H1 (cell line): ENCODE measurements around the gene PLG. TPM values are rescaled to one million over a fixed set of nuclear protein-coding genes. Genes with fewer than 3 reads are reported as not detected.

Source experiments
- CTCF ChIA-PET: fragments of 300-600 bp; sonication (Branson Sonifier 250); formaldehyde crosslinking; loops from one replicate; lab custom pipeline; 2021; ENCODE audit not compliant: partially characterized antibody; lab: Charles Lee
- POLR2A ChIA-PET: fragments of 300-600 bp; sonication (Branson Sonifier 250); formaldehyde crosslinking; loops from one replicate; lab custom pipeline; 2021; ENCODE audit warnings: inconsistent platforms; ENCODE audit not compliant: partially characterized antibody; lab: Charles Lee
- DNase-seq, 2 experiments: peaks; one replicate each; pipeline versions ENCODE4 v3.0.0 to v3.0.0-alpha.2; 2010 to 2022; ENCODE audit warnings: low spot score in 2 of 2, low read depth in 1 of 2, mixed read lengths in 1 of 2
- FAIRE-seq: peaks from 2 replicates; lab custom pipeline; 2011; peaks lifted over from hg19 to GRCh38; lab: Jason Lieb, UNC
- H2AFZ ChIP-seq: 2 replicates; pipeline ENCODE4 v1.8.1; 2012; ENCODE audit warnings: low read length, inconsistent platforms
- H2AK5ac ChIP-seq: 2 replicates; pipeline ENCODE4 v1.6.1; 2013; ENCODE audit warnings: low read depth, low read length
- H2BK120ac ChIP-seq: replicated peaks from 2 replicates; pipeline ENCODE3; 2013; ENCODE audit warnings: low read depth, low read length, inconsistent platforms
- H2BK12ac ChIP-seq: 2 replicates; pipeline ENCODE4 v1.6.1; 2013; ENCODE audit warnings: low read depth, low read length
- H2BK15ac ChIP-seq: 2 replicates; pipeline ENCODE4 v1.6.1; 2013; ENCODE audit warnings: low read length
- H2BK20ac ChIP-seq: 2 replicates; pipeline ENCODE4 v1.6.1; 2013; ENCODE audit warnings: low read length
- H2BK5ac ChIP-seq: 2 replicates; pipeline ENCODE4 v1.6.1; 2013; ENCODE audit warnings: low read depth, low read length
- H3K14ac ChIP-seq: 2 replicates; pipeline ENCODE4 v1.6.1; 2013; ENCODE audit warnings: inconsistent platforms; ENCODE audit not compliant: insufficient read length
- H3K18ac ChIP-seq: 2 replicates; pipeline ENCODE4 v1.6.1; 2013; ENCODE audit warnings: low read length; ENCODE audit errors: extremely low read depth
- H3K23ac ChIP-seq: 2 replicates; pipeline ENCODE4 v1.6.1; 2013; ENCODE audit warnings: inconsistent platforms; ENCODE audit not compliant: insufficient read length
- H3K23me2 ChIP-seq: 2 replicates; pipeline ENCODE4 v1.6.1; 2013; ENCODE audit warnings: low read depth, low read length
- H3K27ac ChIP-seq: 2 replicates; pipeline ENCODE4 v1.6.1; 2011; ENCODE audit warnings: low read depth, low read length, inconsistent platforms
- H3K27me3 ChIP-seq, 4 experiments: replicated peaks in 1 of 4; 1 replicate in 1 of 4; 2 replicates in 3 of 4; pipeline versions ENCODE4 v1.6.1 to v1.8.1; 2011 to 2013; ENCODE audit warnings: low read length in 3 of 4, mild to moderate bottlenecking in 3 of 4, inconsistent platforms in 2 of 4, mixed read lengths in 2 of 4, moderate library complexity in 1 of 4; ENCODE audit not compliant: control insufficient read depth in 3 of 4, insufficient read depth in 3 of 4; ENCODE audit errors: extremely low read depth in 1 of 4
- H3K36me3 ChIP-seq, 4 experiments: 2 replicates each; pipeline versions ENCODE4 v1.6.1 to v1.8.1; 2011 to 2013; ENCODE audit warnings: mild to moderate bottlenecking in 4 of 4, low read length in 3 of 4, moderate library complexity in 2 of 4, control low read depth in 1 of 4, inconsistent platforms in 1 of 4; ENCODE audit not compliant: insufficient read depth in 4 of 4, control insufficient read depth in 2 of 4
- H3K4ac ChIP-seq: replicated peaks from 2 replicates; pipeline ENCODE3; 2013; ENCODE audit warnings: low read length, low read depth, mixed read lengths, inconsistent platforms; ENCODE audit not compliant: insufficient read length
- H3K4me1 ChIP-seq, 4 experiments: replicated peaks in 1 of 4; 1 replicate in 1 of 4; 2 replicates in 3 of 4; pipeline versions ENCODE4 v1.6.1 to v1.8.1; 2011 to 2013; ENCODE audit warnings: low read length in 3 of 4, inconsistent platforms in 2 of 4, mixed read lengths in 1 of 4; ENCODE audit not compliant: insufficient read depth in 4 of 4, control insufficient read depth in 3 of 4
- H3K4me2 ChIP-seq, 2 experiments: 2 replicates each; pipeline versions ENCODE4 v1.6.1 to v1.8.1; 2011 to 2013; ENCODE audit warnings: low read depth in 2 of 2, low read length in 2 of 2, control low read depth in 1 of 2, inconsistent platforms in 1 of 2, mild to moderate bottlenecking in 1 of 2; ENCODE audit not compliant: insufficient read depth in 1 of 2
- H3K4me3 ChIP-seq, 4 experiments: fragments of 200-600, 300-600 bp in 1 of 4; sonication (generic), shearing (Covaris generic), sonication (Bioruptor Twin) in 1 of 4; 2 replicates each; pipeline versions ENCODE4 v1.5.1 to v1.8.1; 2011 to 2016; ENCODE audit warnings: low read length in 4 of 4, low read depth in 3 of 4, control low read depth in 2 of 4, inconsistent platforms in 2 of 4, mild to moderate bottlenecking in 2 of 4, mixed read lengths in 1 of 4, moderate library complexity in 1 of 4; ENCODE audit not compliant: insufficient read depth in 2 of 4; ENCODE audit errors: extremely low read depth in 1 of 4
- H3K56ac ChIP-seq: replicated peaks from 2 replicates; pipeline ENCODE3; 2013; ENCODE audit warnings: low read depth, mild to moderate bottlenecking, mixed read lengths, low read length, inconsistent platforms; ENCODE audit not compliant: insufficient read length
- H3K79me1 ChIP-seq: 2 replicates; pipeline ENCODE4 v1.6.1; 2013; ENCODE audit warnings: low read depth, low read length, control low read depth
- H3K79me2 ChIP-seq, 2 experiments: 2 replicates each; pipeline versions ENCODE4 v1.6.1 to v1.8.1; 2012 to 2013; ENCODE audit warnings: low read length in 2 of 2, mild to moderate bottlenecking in 2 of 2, inconsistent platforms in 1 of 2; ENCODE audit not compliant: insufficient read depth in 2 of 2, control insufficient read depth in 1 of 2
- H3K9ac ChIP-seq, 4 experiments: replicated peaks in 1 of 4; 1 replicate in 1 of 4; 2 replicates in 3 of 4; pipeline versions ENCODE4 v1.6.1 to v1.8.1; 2011 to 2013; ENCODE audit warnings: low read depth in 3 of 4, low read length in 3 of 4, control low read depth in 2 of 4, mild to moderate bottlenecking in 2 of 4, moderate library complexity in 2 of 4, inconsistent platforms in 1 of 4; ENCODE audit errors: extremely low read depth in 1 of 4
- H3K9me3 ChIP-seq, 2 experiments: 2 replicates each; pipeline versions ENCODE4 v1.6.1 to v1.8.1; 2012 to 2013; ENCODE audit warnings: mild to moderate bottlenecking in 2 of 2, moderate library complexity in 2 of 2, control low read depth in 1 of 2, inconsistent platforms in 1 of 2, low read depth in 1 of 2, low read length in 1 of 2, mixed read lengths in 1 of 2; ENCODE audit not compliant: insufficient read depth in 2 of 2
- H4K20me1 ChIP-seq, 2 experiments: replicated peaks in 1 of 2; 2 replicates each; pipeline versions ENCODE3 to v1.8.1; 2011 to 2013; ENCODE audit warnings: inconsistent platforms in 2 of 2, low read length in 2 of 2, mild to moderate bottlenecking in 1 of 2; ENCODE audit not compliant: insufficient read depth in 2 of 2, control insufficient read depth in 1 of 2
- H4K5ac ChIP-seq: 2 replicates; pipeline ENCODE4 v1.6.1; 2013; ENCODE audit warnings: low read length, low read depth, mixed read lengths, inconsistent platforms; ENCODE audit not compliant: insufficient read length
- H4K8ac ChIP-seq: 2 replicates; pipeline ENCODE4 v1.8.0; 2013; ENCODE audit warnings: mild to moderate bottlenecking, moderate library complexity, low read length, inconsistent platforms; ENCODE audit not compliant: insufficient read depth; ENCODE audit errors: extremely low read depth
- H4K91ac ChIP-seq: replicated peaks from 2 replicates; pipeline ENCODE3; 2013; ENCODE audit warnings: low read length, mixed read lengths, inconsistent platforms; ENCODE audit not compliant: insufficient read length
- ASH2L ChIP-seq: fragments of 200-600, 300-600 bp; sonication (generic); IDR thresholded peaks from one replicate; pipeline ENCODE4 v1.7.1; 2017; ENCODE audit warnings: low read length
- EP300 ChIP-seq, 2 experiments: IDR thresholded peaks; 1 replicate in 1 of 2; 2 replicates in 1 of 2; pipeline ENCODE4 v1.6.1; 2011 to 2012; ENCODE audit warnings: low read depth in 2 of 2, low read length in 2 of 2, mild to moderate bottlenecking in 2 of 2, borderline replicate concordance in 1 of 2, inconsistent platforms in 1 of 2, moderate library complexity in 1 of 2
- HDAC2 ChIP-seq, 2 experiments: fragments of 300-600 bp in 1 of 2; sonication (generic) in 1 of 2; IDR thresholded peaks; 2 replicates each; pipeline ENCODE4 v1.6.1; 2011 to 2012; ENCODE audit warnings: low read depth in 2 of 2, low read length in 2 of 2, mild to moderate bottlenecking in 2 of 2, moderate library complexity in 2 of 2, borderline replicate concordance in 1 of 2, inconsistent platforms in 1 of 2
- KDM1A ChIP-seq: fragments of 200-600, 300-600 bp; sonication (generic); IDR thresholded peaks from 2 replicates; pipeline ENCODE4 v1.7.1; 2016; ENCODE audit warnings: mild to moderate bottlenecking, low read length, borderline replicate concordance
- PHF8 ChIP-seq: fragments of 200-600 bp; sonication (generic); conservative IDR thresholded peaks from 2 replicates; pipeline ENCODE4 v1.7.1; 2012; ENCODE audit warnings: low read depth, mild to moderate bottlenecking, inconsistent platforms, low read length, moderate library complexity
- RAD21 ChIP-seq, 2 experiments: IDR thresholded peaks in 1 of 2; conservative IDR thresholded peaks in 1 of 2; 2 replicates each; pipeline ENCODE4 v1.6.1; 2011; ENCODE audit warnings: low read depth in 2 of 2, low read length in 2 of 2, improper control_type of control experiment in 1 of 2, inconsistent platforms in 1 of 2, mild to moderate bottlenecking in 1 of 2, moderate library complexity in 1 of 2
- RXRA ChIP-seq: IDR thresholded peaks from 2 replicates; pipeline ENCODE4 v1.6.1; 2011; ENCODE audit warnings: low read depth, mild to moderate bottlenecking, low read length, moderate library complexity; ENCODE audit not compliant: insufficient read depth
- SP4 ChIP-seq: IDR thresholded peaks from 2 replicates; pipeline ENCODE4 v1.6.1; 2012; ENCODE audit warnings: low read length, inconsistent platforms
- YY1 ChIP-seq: IDR thresholded peaks from 2 replicates; pipeline ENCODE4 v1.6.1; 2011; ENCODE audit warnings: low read depth, mild to moderate bottlenecking, low read length
- WGBS, 2 experiments: shearing (Covaris generic) in 1 of 2; methylation state at CpG; one replicate each; pipeline versions ENCODE4 v1.1.6 to v1.1.7; 2013 to 2015; ENCODE audit warnings: low lambda C conversion rate in 2 of 2, mixed read lengths in 2 of 2, inconsistent platforms in 1 of 2, low coverage in 1 of 2, missing lambda C conversion rate in 1 of 2; ENCODE audit not compliant: insufficient replicate concordance in 2 of 2, insufficient coverage in 1 of 2, insufficient read length in 1 of 2; ENCODE audit errors: extremely low coverage in 1 of 2, missing lambda C conversion rate in 1 of 2; 5-methylcytosine and 5-hydroxymethylcytosine counted together
- polyA plus RNA-seq, 7 experiments: library from polyadenylated mRNA; depleted of rRNA in 3 of 7; stranded (reverse) in 5 of 7; unstranded in 2 of 7; fragments of >200 nt in 5 of 7; fragments of 200-250 nt in 2 of 7; gene quantifications; 1 replicate in 5 of 7; 2 replicates in 1 of 7; 4 replicates in 1 of 7; pipeline versions ENCODE4 v1.2.1 to v1.2.3, GENCODE V29; 2011 to 2013; ENCODE audit warnings: missing spikeins in 2 of 7, mixed read lengths in 2 of 7
- total RNA-seq: library from RNA; stranded (reverse); fragmentation: NEBNext Ultra II Directional; extraction: Animal tissue kit (Norgen Biotek cat#: 25700); gene quantifications from 2 replicates; pipeline ENCODE4 v1.2.1, GENCODE V29; 2021
- TF ChIP-seq, protein P1 (sequence below): IDR thresholded peaks from 2 replicates; pipeline ENCODE4 v1.6.1; 2011; ENCODE audit warnings: low read length, improper control_type of control experiment

The PLG gene
- total and polyA plus RNA-seq, 2 of the 8 experiments (the other 6 are each of a cell fraction or from before 2014, with no cell fraction given): not detected

DNA sequence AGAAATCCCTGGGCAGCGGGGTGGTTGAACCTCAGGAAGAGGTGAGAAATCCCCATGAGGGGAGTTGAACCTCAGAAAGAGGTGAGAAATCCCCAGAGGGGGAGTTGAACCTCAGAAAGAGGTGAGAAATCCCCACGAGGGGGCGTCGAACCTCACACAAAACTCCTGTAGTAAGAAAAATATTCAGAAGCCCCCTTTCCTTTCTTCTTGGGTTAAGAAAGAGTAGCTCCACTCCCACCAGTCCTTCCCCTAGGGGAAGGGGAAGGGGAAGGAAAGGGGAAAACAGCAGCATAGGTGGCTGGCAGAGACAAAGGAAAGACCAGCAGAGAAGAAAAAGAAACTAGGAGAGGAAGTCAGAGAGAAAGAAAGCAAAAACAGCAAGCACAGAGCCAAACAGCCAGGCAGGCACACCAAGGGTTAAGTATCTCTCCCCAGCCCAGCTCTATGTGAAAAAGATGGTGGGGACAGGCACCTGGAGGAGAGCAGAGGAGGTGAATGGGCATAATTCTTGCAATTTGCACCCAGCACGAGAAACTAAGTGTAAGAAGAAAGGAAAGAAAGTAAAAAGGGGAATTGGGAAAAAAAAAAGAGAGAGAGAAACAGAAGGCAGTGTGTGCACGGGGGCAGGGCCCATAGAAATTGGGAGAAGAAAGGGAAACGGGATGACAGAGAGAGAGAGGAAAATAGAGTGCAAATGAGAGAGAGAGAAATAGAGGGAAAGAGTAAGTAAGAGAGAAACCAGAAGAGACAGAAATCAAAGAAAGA, 88.2 kb downstream of the PLG start:
- Histone ChIP-seq H3K23ac (no peak overlapping the region), H3K27ac (no peak overlapping the region), H3K27me3 (no peaks in the 10 kb centered on the region), H3K79me2 (no peaks in the 10 kb centered on the region), H3K56ac (no peak overlapping the region), H2BK20ac (no peak overlapping the region), H3K79me1 (no peaks in the 10 kb centered on the region), H3K4ac (no peak overlapping the region), H4K5ac (no peak overlapping the region), H2BK15ac (no peak overlapping the region), H2BK120ac (no peak overlapping the region), H3K9me3 (no peaks in the 10 kb centered on the region), H3K23me2 (no peaks in the 10 kb centered on the region), H3K36me3 (no peaks in the 10 kb centered on the region), H3K4me1 (no peaks in the 10 kb centered on the region), H3K4me2 (peak overlapping the region; percentile 50 to 65; a peak in 3 of 4 replicates), H4K8ac (no peak overlapping the region), H3K4me3 (peak overlapping the region in 3 of 4 experiments; percentile 22 to 52 (median 24); a peak in 5 of 8 replicates), H4K20me1 (no peaks in the 10 kb centered on the region), H4K91ac (no peak overlapping the region), H2BK5ac (no peak overlapping the region), H2BK12ac (no peak overlapping the region), H3K14ac (no peak overlapping the region), H3K18ac (no peak overlapping the region), H3K9ac (no peak overlapping the region), H2AFZ (peak overlapping the region; percentile 97), H2AK5ac (no peak overlapping the region)
- 40% methylated on average over 6 of the region's 7 CpGs; no CpG with 5 or more reads in 1 of the 2 experiments for WGBS, 2 experiments
- peak; percentile 7 to 56 for DNase-seq
- ChIA-PET POLR2A (no interaction called here), CTCF (interaction anchor here (0.7 to 1.1 kb wide), 3 partner anchors 139 to 233 kb away, joined by 3 to 4 read pairs (median 4); no protein-coding TSS in a partner anchor)
- FAIRE-seq: peak; percentile 73
- no peak for TF ChIP-seq HDAC2 (IDR thresholded peaks at IDR 0.05; ENCODE audit: borderline replicate concordance in 1 of 2, low read depth in 2 of 2, low read length in 2 of 2)
- TF ChIP-seq ASH2L: peak; percentile 71
- TF ChIP-seq, protein P1, sequence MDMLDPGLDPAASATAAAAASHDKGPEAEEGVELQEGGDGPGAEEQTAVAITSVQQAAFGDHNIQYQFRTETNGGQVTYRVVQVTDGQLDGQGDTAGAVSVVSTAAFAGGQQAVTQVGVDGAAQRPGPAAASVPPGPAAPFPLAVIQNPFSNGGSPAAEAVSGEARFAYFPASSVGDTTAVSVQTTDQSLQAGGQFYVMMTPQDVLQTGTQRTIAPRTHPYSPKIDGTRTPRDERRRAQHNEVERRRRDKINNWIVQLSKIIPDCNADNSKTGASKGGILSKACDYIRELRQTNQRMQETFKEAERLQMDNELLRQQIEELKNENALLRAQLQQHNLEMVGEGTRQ: no peak
- TF ChIP-seq RAD21 (IDR thresholded peaks at IDR 0.05 in 1 of 2, conservative IDR thresholded peaks at IDR 0.05 in 1 of 2; ENCODE audit: low read depth in 2 of 2, low read length in 2 of 2): 0 out of 4 replicates have a peak, but pooled peaks of 1 of the 2 experiments have one; percentile 4
- TF ChIP-seq EP300 (IDR thresholded peaks at IDR 0.05; ENCODE audit: borderline replicate concordance in 1 of 2, low read depth in 2 of 2, low read length in 2 of 2): no peak
- peak; percentile 52; the same call in 1 of the 2 replicates for TF ChIP-seq YY1
- no peak for TF ChIP-seq RXRA
- 0 out of 2 replicates have a peak, but pooled peaks have one; percentile 22 for TF ChIP-seq KDM1A
- TF ChIP-seq PHF8: no peak
- TF ChIP-seq SP4: no peak
